HL-60 (cell line): ENCODE measurements around the gene PTPRO.

Experiments
- DNase-seq, 2 experiments: peaks; one replicate each; pipeline ENCODE4 v3.0.0-alpha.2; 2010 to 2020; ENCODE audit warnings: low read depth in 1 of 2, low spot score in 1 of 2
- H3K27ac ChIP-seq: fragments of 250-450 bp; sonication (Bioruptor Pico); replicated peaks from 2 replicates; pipeline ENCODE4 v1.5.1; 2020; ENCODE audit warnings: mild to moderate bottlenecking, moderate library complexity
- H3K27me3 ChIP-seq: fragments of 250-450 bp; sonication (Bioruptor Pico); 2 replicates; pipeline ENCODE4 v1.5.1; 2021; ENCODE audit warnings: mild to moderate bottlenecking, moderate library complexity; ENCODE audit not compliant: insufficient read depth, poor library complexity, severe bottlenecking
- H3K4me3 ChIP-seq: replicated peaks from 2 replicates; pipeline ENCODE4 v1.5.1; 2011; ENCODE audit warnings: mild to moderate bottlenecking, control low read depth, low read length; ENCODE audit not compliant: insufficient read depth
- GABPA ChIP-seq: IDR thresholded peaks from 2 replicates; pipeline ENCODE4 v1.6.1; 2012; ENCODE audit warnings: low read depth
- POLR2AphosphoS5 ChIP-seq: IDR thresholded peaks from 2 replicates; pipeline ENCODE4 v1.6.1; 2012; ENCODE audit warnings: low read depth
- REST ChIP-seq: IDR thresholded peaks from 2 replicates; pipeline ENCODE4 v1.6.1; 2012; ENCODE audit warnings: low read depth; ENCODE audit not compliant: insufficient replicate concordance
- SPI1 ChIP-seq: IDR thresholded peaks from 2 replicates; pipeline ENCODE4 v1.6.1; 2012; ENCODE audit warnings: low read depth, mild to moderate bottlenecking, borderline replicate concordance
- TF ChIP-seq, protein P1 (sequence below): IDR thresholded peaks from one replicate; pipeline ENCODE4 v1.5.1; 2011; ENCODE audit warnings: low read length, control low read depth, inconsistent platforms; ENCODE audit not compliant: insufficient read depth

The PTPRO gene

DNA sequence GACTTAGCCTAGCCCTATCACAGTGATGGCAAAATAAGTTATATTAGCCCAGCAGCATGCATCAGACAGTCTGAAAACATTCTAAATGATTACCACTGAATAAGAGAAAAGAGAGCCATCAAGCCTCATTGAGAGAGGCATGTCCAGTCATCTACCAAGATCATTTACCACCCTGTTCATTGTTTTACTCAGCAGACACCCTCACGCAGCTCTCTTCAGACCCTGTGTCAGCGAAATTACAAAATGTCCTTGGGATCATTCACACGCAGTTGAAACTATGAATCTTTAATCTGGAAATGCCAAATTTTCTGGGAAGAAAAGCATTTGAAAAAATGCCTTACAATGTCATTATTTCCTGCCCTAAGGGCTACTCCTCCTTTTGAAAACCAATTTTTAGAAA is 89.5 kb downstream of the PTPRO start:
- no peak overlapping the region for H3K4me3 ChIP-seq
- DNase-seq, result no peak
- H3K27me3 ChIP-seq, result no peaks in the 10 kb centered on the region
- TF ChIP-seq POLR2AphosphoS5 (no peak), REST (no peak), GABPA (no peak), SPI1 (no peak)
- TF ChIP-seq, protein P1, sequence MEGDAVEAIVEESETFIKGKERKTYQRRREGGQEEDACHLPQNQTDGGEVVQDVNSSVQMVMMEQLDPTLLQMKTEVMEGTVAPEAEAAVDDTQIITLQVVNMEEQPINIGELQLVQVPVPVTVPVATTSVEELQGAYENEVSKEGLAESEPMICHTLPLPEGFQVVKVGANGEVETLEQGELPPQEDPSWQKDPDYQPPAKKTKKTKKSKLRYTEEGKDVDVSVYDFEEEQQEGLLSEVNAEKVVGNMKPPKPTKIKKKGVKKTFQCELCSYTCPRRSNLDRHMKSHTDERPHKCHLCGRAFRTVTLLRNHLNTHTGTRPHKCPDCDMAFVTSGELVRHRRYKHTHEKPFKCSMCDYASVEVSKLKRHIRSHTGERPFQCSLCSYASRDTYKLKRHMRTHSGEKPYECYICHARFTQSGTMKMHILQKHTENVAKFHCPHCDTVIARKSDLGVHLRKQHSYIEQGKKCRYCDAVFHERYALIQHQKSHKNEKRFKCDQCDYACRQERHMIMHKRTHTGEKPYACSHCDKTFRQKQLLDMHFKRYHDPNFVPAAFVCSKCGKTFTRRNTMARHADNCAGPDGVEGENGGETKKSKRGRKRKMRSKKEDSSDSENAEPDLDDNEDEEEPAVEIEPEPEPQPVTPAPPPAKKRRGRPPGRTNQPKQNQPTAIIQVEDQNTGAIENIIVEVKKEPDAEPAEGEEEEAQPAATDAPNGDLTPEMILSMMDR, result no peak
- no peak overlapping the region for H3K27ac ChIP-seq

DNA sequence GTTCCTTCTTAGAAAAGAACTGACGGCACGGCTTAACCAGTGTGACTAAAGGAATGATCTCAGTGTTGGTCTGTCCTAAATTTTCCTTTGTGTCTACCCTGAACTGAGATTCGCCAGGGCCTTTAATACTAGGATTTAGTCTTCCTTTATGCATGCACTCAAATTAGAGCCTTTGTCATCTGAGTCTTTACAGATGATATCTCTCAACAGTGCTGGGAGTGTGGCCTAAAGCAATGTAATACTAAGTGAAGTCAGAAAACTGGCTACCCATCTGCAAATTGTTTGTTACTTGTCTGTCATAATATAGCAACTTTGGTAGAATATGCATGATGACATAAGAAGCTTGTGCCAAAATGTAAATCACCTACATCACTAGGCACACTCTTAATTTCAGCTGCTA is 95.4 kb downstream of the PTPRO start:
- no peak overlapping the region for H3K4me3 ChIP-seq

GRCh38 chr12:15423629-15424028 is 101.3 kb downstream of the PTPRO start:
- H3K27ac ChIP-seq, result no peak overlapping the region
- H3K4me3 ChIP-seq, result no peak overlapping the region
- H3K27me3 ChIP-seq, result no peaks in the 10 kb centered on the region
- DNase-seq, result no peak
- TF ChIP-seq SPI1 (no peak), REST (no peak), POLR2AphosphoS5 (no peak)

More for the DNA sequence above, 95.4 kb downstream of the PTPRO start:
- H3K27me3 ChIP-seq, result no peaks in the 10 kb centered on the region
- no peak for TF ChIP-seq POLR2AphosphoS5
- no peak for TF ChIP-seq REST
- no peak for TF ChIP-seq GABPA
- TF ChIP-seq SPI1, result no peak
- TF ChIP-seq, protein P1, result no peak
- no peak overlapping the region for H3K27ac ChIP-seq
- no peak for DNase-seq

DNA sequence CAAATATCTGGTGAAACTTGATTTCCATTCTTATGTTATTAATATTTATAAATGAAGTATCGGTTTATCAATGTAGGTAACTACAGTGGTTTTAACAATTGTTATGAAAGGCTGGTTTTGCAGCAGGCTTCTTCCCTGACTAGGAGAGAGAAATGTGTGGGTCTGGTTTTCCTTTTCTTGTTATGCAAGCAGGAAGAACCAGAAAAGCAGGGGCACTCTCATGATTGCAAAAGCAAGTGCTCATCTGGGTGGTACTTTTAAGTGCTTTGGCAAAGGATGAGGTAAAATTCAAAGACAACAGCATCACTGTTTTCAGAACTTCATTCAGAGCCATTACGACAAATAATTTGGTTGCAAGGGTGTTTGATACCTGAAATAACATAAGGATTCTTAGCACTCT is 105.6 kb downstream of the PTPRO start:
- Histone ChIP-seq H3K27me3 (peaks cover 3% of the 10 kb centered on the region), H3K27ac (no peak overlapping the region), H3K4me3 (no peak overlapping the region)
- DNase-seq, result no peak
- TF ChIP-seq GABPA (no peak), SPI1 (no peak), REST (no peak), POLR2AphosphoS5 (no peak)
- TF ChIP-seq, protein P1, result no peak
